CD4-positive, alpha-beta T cell treated with Interleukin-12 subunit alpha and Interleukin-12 subunit beta, for 1 hour (primary cell): ENCODE measurements around the gene IL1A.

Source experiments
- DNase-seq: peaks from one replicate; pipeline ENCODE4 v3.0.0-alpha.2; 2020

Gene IL1A

DNA sequence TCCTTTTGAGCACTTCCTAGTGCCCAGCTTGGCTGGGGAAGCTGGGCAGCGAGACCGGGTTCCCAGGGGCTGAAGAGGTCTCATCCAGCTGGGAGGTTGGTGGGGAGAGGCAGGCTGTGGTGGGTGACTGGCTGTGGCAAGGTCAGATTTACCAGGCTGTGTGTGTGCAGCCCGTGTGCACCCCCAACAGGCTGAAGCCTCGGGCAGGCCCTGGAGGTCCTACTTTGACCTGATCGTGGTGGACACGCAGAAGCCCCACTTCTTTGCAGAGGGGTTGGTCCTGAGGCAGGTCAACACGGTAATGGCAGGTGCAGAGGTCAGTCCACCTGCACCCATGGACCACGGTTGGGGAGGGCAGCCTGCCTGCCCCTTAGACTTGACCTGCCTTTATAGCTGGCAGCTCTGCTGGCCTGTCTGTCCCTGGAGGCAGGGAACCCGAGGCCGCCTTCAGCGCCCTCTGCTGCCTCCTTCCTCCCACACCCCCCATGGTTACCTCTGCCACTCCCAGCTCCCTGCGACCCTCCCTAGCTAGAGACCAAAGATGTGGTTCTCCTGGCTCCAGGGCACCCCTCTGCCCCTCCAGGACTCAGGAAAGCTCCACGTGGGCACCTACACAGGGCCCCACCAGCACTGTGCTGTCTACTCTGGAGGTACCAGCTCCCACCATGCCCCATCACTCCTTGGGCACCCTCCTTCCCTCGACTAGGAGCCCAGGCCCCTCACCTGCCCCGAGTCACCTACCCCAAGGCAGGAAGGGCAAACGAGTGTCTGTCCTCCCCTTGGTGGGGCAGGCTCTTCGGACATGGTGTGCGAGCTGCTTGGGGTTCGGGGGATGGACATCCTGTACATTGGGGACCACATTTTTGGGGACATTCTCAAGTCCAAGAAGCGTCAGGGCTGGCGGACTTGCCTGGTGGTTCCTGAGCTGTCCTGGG lies 59.4 kb downstream of the IL1A start:
- DNase-seq = no peak

DNA sequence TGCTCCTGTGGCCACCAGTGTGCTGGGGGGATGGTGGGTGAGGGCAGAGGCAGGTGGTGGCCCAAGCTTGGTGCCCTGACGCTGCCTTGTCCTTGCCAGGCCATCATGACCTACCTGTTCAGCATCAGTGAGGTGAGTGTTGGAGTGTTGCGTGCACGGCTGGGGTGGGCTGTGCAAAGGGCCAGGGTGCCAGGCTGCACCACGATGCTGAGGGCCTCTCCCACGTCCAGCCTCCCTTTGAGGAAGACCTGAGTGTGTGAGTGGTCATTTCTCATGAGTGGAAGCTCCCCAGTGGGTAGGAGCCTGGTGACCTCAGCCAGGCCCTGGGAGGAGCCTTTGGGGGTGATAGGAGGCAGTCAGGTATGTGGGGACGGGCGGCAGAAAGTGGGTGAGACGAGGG lies 60.3 kb downstream of the IL1A start:
- DNase-seq = no peak
